GM19395 (cell line): ENCODE measurements around the gene GSTA2.
"Not testable (repeated sequence)": the region's sequence is repeated elsewhere in the genome, so short reads cannot be mapped to it uniquely, and the experiment has no call there.

Source experiments
- ATAC-seq: cut with Tn5 transposase; IDR thresholded peaks from one replicate; pipeline ENCODE4 v1.9.1; 2021; ENCODE audit warnings: mild to moderate bottlenecking, moderate library complexity; ENCODE audit not compliant: unreplicated experiment

The GSTA2 gene

GRCh38 chr6:52726193-52726542 lies 37.1 kb downstream of the GSTA2 start:
- ATAC-seq: no peak

- no peak for ATAC-seq
Measured at GRCh38 chr6:52725535-52726192, 37.6 kb downstream of the GSTA2 start.

- no peak for ATAC-seq
Measured at GRCh38 chr6:52725143-52725534, 38.1 kb downstream of the GSTA2 start.

- peak; percentile 99 for ATAC-seq
Measured at GRCh38 chr6:52724406-52725121, 38.7 kb downstream of the GSTA2 start.

- ATAC-seq: no peak
Measured at GRCh38 chr6:52724042-52724405, 39.3 kb downstream of the GSTA2 start.

- no peak for ATAC-seq
Measured at GRCh38 chr6:52720321-52720720, 43.0 kb downstream of the GSTA2 start.

GRCh38 chr6:52718550-52718949 lies 44.7 kb downstream of the GSTA2 start:
- ATAC-seq: no peak

- ATAC-seq: not testable (repeated sequence)
Measured at GRCh38 chr6:52714761-52715160, 48.5 kb downstream of the GSTA2 start.

- no peak for ATAC-seq
Measured at GRCh38 chr6:52712136-52712535, 51.1 kb downstream of the GSTA2 start.

- no peak for ATAC-seq
Measured at GRCh38 chr6:52707963-52708680, 55.2 kb downstream of the GSTA2 start.

GRCh38 chr6:52706001-52706400 lies 57.3 kb downstream of the GSTA2 start:
- ATAC-seq: no peak

GRCh38 chr6:52704781-52705502 lies 58.3 kb downstream of the GSTA2 start:
- not testable (repeated sequence) for ATAC-seq

GRCh38 chr6:52704060-52704459 lies 59.2 kb downstream of the GSTA2 start:
- no peak for ATAC-seq
